ENCODE measurements around the gene PPP2R5A. TPM values are rescaled to one million over a fixed set of nuclear protein-coding genes. Genes with fewer than 3 reads are reported as not detected.

PPP2R5A gene
- total RNA-seq, 1 donor from 2014 or later: 33.9 TPM

Small RNA genes within 50 kb of the gene (small RNA-seq; reads per million reads assigned to genes)
- gene SNORA16B: not detected

Other genes starting within 250 kb of the PPP2R5A start
- 10.8 TPM for gene INTS7, start 249.9 kb upstream of the PPP2R5A start, total RNA-seq
- gene DTL, start 249.7 kb upstream of the PPP2R5A start, total RNA-seq: 7.4 TPM
- gene PACC1, start 129.5 kb downstream of the PPP2R5A start, total RNA-seq: 6.1 TPM
- 110 TPM for gene NENF, start 147.5 kb downstream of the PPP2R5A start, total RNA-seq